Omental fat pad (tissue), 4 donors: ENCODE results near the gene SEMA3C. TPM values are rescaled to one million over a fixed set of nuclear protein-coding genes. Genes with fewer than 3 reads are reported as not detected.
A peak's percentile ranks its signal among the peaks of the same experiment; 100 is the strongest.

Experiments
- ATAC-seq: fragments of 150-250 bp; one replicate; pipeline ENCODE4 v1.9.1; 2016; ENCODE audit warnings: mild to moderate bottlenecking, moderate library complexity; ENCODE audit not compliant: low FRiP score
- DNase-seq: peaks from one replicate; pipeline ENCODE4 v3.0.0-alpha.2; 2019; ENCODE audit warnings: low spot score
- CTCF ChIP-seq, 3 donors: fragments of 450-650 bp; IDR thresholded peaks; one replicate each; pipeline ENCODE4 v1.5.1; 2016 to 2017; ENCODE audit warnings: antibody characterized with exemption in 3 of 3, mild to moderate bottlenecking in 3 of 3, moderate library complexity in 2 of 3
- total RNA-seq, 4 donors: library from RNA; depleted of rRNA; stranded (reverse); fragments of >200 nt; gene quantifications; one replicate each; pipeline ENCODE4 v1.1.0, GENCODE V29; 2016

The SEMA3C gene
- total RNA-seq, 4 donors from 2014 or later = 46.2 to 201 (median 126) TPM

GRCh38 chr7:80890426-80891258 lies 28.2 kb downstream of the SEMA3C start:
- ATAC-seq = peak; percentile 55
- no peak for DNase-seq
- TF ChIP-seq CTCF (IDR thresholded peaks at IDR 0.05) = no peak

DNA sequence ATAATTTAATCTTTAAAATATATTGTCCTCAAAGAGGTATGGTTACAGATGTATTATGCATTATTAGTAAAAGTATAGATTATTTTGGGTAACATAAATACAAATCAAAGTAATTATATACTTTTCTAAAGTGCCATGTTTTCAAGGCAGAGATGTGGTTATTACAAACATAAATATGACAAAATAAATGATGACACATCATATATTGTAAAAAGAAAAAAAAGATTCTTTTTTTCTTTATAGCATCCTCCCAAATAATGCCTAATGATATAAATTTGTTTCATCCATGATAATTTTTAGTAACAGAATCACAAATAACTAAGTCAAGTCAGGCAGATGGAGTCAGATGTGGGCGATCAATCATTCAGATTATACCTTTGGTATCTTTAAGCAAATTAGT lies 29.3 kb downstream of the SEMA3C start:
- TF ChIP-seq CTCF (IDR thresholded peaks at IDR 0.05) = no peak
- ATAC-seq = no peak
- no peak for DNase-seq

DNA sequence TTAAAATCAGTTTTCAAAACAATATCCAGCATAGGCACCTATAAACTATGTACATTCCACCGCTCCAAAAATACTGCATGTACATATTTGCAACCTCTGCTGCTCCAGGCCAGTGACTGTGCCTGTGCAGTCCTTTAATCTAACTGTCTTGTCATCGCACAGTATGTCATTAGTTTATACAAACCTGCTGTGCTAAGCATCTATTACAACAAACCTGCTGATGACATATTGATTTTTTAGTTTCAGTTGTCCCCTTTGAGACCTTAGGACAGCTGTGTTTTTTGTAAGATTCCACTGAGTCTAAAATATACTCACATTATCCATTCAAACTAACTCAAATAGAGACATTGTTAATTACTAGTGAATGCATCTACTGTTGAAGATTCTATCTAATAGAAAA lies 33.1 kb downstream of the SEMA3C start:
- DNase-seq (no peak), ATAC-seq (no peak)
- no peak for TF ChIP-seq CTCF (IDR thresholded peaks at IDR 0.05)

DNA sequence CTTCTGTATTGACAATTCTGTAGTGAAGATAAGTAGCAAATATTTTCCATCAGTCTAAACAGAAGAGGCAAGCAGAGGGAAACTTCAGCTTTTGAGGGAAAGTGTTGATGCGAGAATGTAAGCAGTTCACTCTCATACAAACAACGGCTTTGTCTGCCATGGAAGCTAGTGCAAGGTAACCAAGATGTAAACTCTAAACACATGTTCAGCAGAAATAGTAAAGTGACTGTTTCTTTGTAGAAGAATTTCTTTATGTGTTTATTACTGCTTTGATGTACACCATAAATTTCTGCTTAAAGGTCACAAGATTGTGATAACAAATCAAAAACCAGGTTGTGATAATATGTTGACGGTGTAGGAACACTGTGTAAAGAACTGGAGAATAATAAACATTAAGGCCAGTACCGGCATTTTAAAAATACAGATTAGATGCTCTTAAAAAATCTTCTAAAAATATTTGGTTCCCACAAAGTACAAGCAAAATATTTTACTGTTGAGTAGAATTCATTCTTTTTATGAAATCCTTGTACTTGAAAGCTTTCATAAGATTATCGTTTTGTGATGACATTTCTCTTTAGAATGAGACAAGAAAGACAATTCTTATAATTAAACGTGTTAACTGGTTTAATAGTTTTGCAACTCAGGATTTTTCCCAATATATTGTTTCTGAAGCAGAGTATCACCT lies 34.2 kb downstream of the SEMA3C start:
- TF ChIP-seq CTCF (IDR thresholded peaks at IDR 0.05) = no peak
- DNase-seq = no peak
- no peak for ATAC-seq

- DNase-seq (no peak), ATAC-seq (peak; percentile 97)
- no peak for TF ChIP-seq CTCF (IDR thresholded peaks at IDR 0.05)
Measured at GRCh38 chr7:80883154-80884025, 35.5 kb downstream of the SEMA3C start.

DNA sequence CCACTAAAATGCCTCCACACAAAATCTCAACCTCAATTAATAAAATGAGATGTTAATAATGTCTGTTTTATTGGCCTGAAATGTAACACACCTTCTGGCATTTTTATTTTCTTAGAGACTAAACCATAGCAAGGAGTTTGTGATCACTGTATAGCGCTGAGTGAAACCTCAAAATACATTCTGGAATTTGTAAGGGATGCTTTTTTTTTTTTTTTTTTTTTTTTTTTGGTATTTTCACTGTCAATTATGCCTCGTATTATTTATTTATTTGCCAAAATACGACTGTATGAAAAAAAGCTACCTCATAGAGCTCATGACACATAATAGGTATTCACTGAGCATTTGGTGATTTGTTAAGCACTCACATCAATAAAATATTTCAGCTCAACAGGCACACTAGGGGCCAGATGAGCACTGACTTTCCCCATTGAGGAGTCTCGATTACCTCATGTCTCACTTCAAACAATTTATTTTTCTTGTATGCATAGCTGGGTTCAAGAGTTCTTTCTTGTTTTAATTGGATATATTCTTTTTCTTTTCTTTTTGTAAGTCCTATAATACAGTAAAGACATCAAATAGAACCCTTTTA lies 36.5 kb downstream of the SEMA3C start:
- no peak for DNase-seq
- TF ChIP-seq CTCF (IDR thresholded peaks at IDR 0.05) = no peak
- no peak for ATAC-seq
